A673 (cell line): ENCODE measurements around the gene ZBTB16.

ENCODE experiments used
- CTCF ChIP-seq: fragments of 300-800, 200-600 bp; sonication (generic); conservative IDR thresholded peaks from 2 replicates; pipeline ENCODE4 v1.5.1; 2017; ENCODE audit warnings: low read depth, mild to moderate bottlenecking, antibody characterized with exemption, low read length, moderate library complexity, mixed read lengths
- EZH2 ChIP-seq: fragments of 200-600 bp; sonication (generic); IDR thresholded peaks from 2 replicates; pipeline ENCODE4 v1.6.1; 2017; ENCODE audit warnings: borderline replicate concordance, low read depth, mild to moderate bottlenecking, mixed read lengths, antibody characterized with exemption, low read length; ENCODE audit not compliant: poor library complexity, severe bottlenecking

- TF ChIP-seq CTCF (no peak), EZH2 (no peak)
Measured at GRCh38 chr11:114042234-114042633, 17.3 kb upstream of the ZBTB16 start.
